Lung (tissue), 12 donors: ENCODE data around the gene NFE2L2. TPM values are rescaled to one million over a fixed set of nuclear protein-coding genes. Genes with fewer than 3 reads are reported as not detected.

ENCODE experiments used
- ATAC-seq: fragments of 200-7000 bp; cut with Tn5 transposase; one replicate; pipeline ENCODE4 v1.9.1; 2020; ENCODE audit warnings: moderate number of reproducible peaks; ENCODE audit not compliant: insufficient read depth, low FRiP score
- DNase-seq, 3 donors: peaks; one replicate each; pipeline ENCODE4 v3.0.0-alpha.2; 2013 to 2017
- H3K27ac ChIP-seq, 2 donors: one replicate each; pipeline ENCODE4 v1.5.1; 2013; ENCODE audit warnings: mild to moderate bottlenecking in 2 of 2, moderate library complexity in 2 of 2, control low read depth in 1 of 2, inconsistent platforms in 1 of 2, low read depth in 1 of 2, low read length in 1 of 2
- H3K27me3 ChIP-seq, 3 donors: one replicate each; pipeline ENCODE4 v1.5.1; 2013; ENCODE audit warnings: low read length in 2 of 3; ENCODE audit not compliant: control insufficient read depth in 3 of 3, insufficient read depth in 3 of 3
- H3K36me3 ChIP-seq, 4 donors: one replicate each; pipeline ENCODE4 v1.5.1; 2013; ENCODE audit warnings: low read length in 4 of 4, mild to moderate bottlenecking in 1 of 4, moderate library complexity in 1 of 4; ENCODE audit not compliant: control insufficient read depth in 4 of 4, insufficient read depth in 4 of 4
- H3K4me1 ChIP-seq, 5 donors: one replicate each; pipeline ENCODE4 v1.5.1; 2013; ENCODE audit warnings: low read length in 5 of 5, mild to moderate bottlenecking in 2 of 5, moderate library complexity in 1 of 5; ENCODE audit not compliant: control insufficient read depth in 5 of 5, insufficient read depth in 5 of 5
- H3K4me3 ChIP-seq: one replicate; pipeline ENCODE4 v1.5.1; 2013; ENCODE audit warnings: mild to moderate bottlenecking, control low read depth, moderate library complexity
- H3K9ac ChIP-seq, 2 donors: one replicate each; pipeline ENCODE4 v1.5.1; 2013; ENCODE audit warnings: low read length in 2 of 2, control low read depth in 1 of 2; ENCODE audit not compliant: insufficient read depth in 1 of 2
- H3K9me3 ChIP-seq, 4 donors: one replicate each; pipeline ENCODE4 v1.5.1; 2013; ENCODE audit warnings: low read length in 3 of 4, mild to moderate bottlenecking in 1 of 4, moderate library complexity in 1 of 4; ENCODE audit not compliant: control insufficient read depth in 4 of 4, insufficient read depth in 3 of 4
- WGBS, 2 donors: extraction: QIAGEN DNeasy Blood & Tissue Kit; methylation state at CpG; one replicate each; pipeline ENCODE4 v1.1.7; 2013; 5-methylcytosine and 5-hydroxymethylcytosine counted together
- polyA plus RNA-seq, 2 donors: library from polyadenylated mRNA; stranded (reverse); fragments of 200-250 nt; gene quantifications; one replicate each; pipeline ENCODE4 v1.2.1, GENCODE V29; 2013
- total RNA-seq, 2 donors: library from RNA; depleted of rRNA in 1 of 2; stranded (reverse); fragments of >200 nt in 1 of 2; gene quantifications; one replicate each; pipeline ENCODE4 v1.2.1, GENCODE V29; 2014 to 2021
- TF ChIP-seq, protein P1 (sequence below): IDR thresholded peaks from 2 replicates; pipeline ENCODE4 v1.5.1; 2012; ENCODE audit warnings: mild to moderate bottlenecking; ENCODE audit errors: control extremely low read depth, extremely low read depth
- donor health status: control.
- donor health status: control.
- donor health status: Bipolar disorder and iron deficiency.
- donor health status: healthy.
- donor health status: DM: yes; HTN: yes; CAD: no.

Gene NFE2L2
- total and polyA plus RNA-seq, 4 donors = 45.5 to 145 (median 80.6) TPM

DNA sequence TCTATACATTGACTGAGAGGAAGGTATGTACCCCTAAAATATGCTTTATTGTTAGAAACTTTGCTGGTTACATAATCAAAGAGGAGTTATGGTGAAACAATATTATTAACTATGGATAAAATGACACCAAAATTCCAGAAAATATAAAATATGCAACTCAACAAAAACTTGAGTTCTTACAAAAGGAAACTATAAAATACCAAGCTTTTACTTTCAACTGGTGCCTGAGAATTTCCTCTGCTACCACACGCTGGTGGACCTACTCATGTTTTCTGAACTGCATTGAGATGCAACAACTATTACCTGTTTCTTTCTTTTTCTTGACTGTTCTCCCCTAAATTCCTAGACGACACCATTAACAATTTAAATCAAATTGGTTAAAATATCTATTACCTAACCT is 8.2 kb upstream of the NFE2L2 start:
- no peak overlapping the region for H3K4me3 ChIP-seq
- no peaks in the 10 kb centered on the region for H3K9me3 ChIP-seq
- DNase-seq = no peak
- 87 to 94% methylated on average over 2 of the region's 2 CpGs for WGBS, 2 donors
- H3K27ac ChIP-seq = no peak overlapping the region
- no peaks in the 10 kb centered on the region for H3K27me3 ChIP-seq
- peaks cover 0 to 8% (median 0%) of the 10 kb centered on the region in 5 donors for H3K4me1 ChIP-seq
- TF ChIP-seq, protein P1, sequence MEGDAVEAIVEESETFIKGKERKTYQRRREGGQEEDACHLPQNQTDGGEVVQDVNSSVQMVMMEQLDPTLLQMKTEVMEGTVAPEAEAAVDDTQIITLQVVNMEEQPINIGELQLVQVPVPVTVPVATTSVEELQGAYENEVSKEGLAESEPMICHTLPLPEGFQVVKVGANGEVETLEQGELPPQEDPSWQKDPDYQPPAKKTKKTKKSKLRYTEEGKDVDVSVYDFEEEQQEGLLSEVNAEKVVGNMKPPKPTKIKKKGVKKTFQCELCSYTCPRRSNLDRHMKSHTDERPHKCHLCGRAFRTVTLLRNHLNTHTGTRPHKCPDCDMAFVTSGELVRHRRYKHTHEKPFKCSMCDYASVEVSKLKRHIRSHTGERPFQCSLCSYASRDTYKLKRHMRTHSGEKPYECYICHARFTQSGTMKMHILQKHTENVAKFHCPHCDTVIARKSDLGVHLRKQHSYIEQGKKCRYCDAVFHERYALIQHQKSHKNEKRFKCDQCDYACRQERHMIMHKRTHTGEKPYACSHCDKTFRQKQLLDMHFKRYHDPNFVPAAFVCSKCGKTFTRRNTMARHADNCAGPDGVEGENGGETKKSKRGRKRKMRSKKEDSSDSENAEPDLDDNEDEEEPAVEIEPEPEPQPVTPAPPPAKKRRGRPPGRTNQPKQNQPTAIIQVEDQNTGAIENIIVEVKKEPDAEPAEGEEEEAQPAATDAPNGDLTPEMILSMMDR = no peak
- H3K9ac ChIP-seq = no peak overlapping the region
- H3K36me3 ChIP-seq = no peaks in the 10 kb centered on the region
- ATAC-seq = no peak

- DNase-seq = no peak
- Histone ChIP-seq H3K27ac (no peak overlapping the region), H3K4me1 (peaks cover 0 to 8% (median 0%) of the 10 kb centered on the region in 5 donors), H3K9me3 (no peaks in the 10 kb centered on the region), H3K9ac (no peak overlapping the region), H3K27me3 (no peaks in the 10 kb centered on the region), H3K36me3 (no peaks in the 10 kb centered on the region), H3K4me3 (no peak overlapping the region)
- TF ChIP-seq, protein P1 = no peak
- 94 to 100% methylated on average over 1 of the region's 1 CpG for WGBS, 2 donors
- ATAC-seq = no peak
Observed at GRCh38 chr2:177271981-177272666, 7.6 kb upstream of the NFE2L2 start.

DNA sequence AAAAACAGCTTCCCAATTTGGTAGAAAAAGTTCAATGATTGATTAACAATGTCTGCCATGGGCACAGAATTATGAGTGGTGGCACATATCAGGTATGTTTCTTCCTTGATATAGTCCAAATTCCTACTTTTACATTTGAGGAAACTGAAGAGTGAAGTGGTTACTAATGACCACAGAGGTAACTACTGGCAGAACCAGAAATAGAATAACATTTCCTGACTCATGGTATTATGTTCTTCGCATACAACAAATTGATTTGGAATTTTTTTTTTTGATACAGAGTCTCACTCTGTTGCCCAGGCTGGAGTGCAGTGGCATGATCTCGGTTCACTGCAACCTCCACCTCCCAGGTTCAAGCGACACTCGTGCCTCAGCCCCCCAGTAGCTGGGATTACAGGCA is 6.0 kb upstream of the NFE2L2 start:
- no peaks in the 10 kb centered on the region for H3K9me3 ChIP-seq
- H3K9ac ChIP-seq = no peak overlapping the region
- H3K4me1 ChIP-seq = peaks cover 2 to 16% (median 9%) of the 10 kb centered on the region in 5 donors
- TF ChIP-seq, protein P1 = no peak
- no peak for ATAC-seq
- 81 to 89% methylated on average over 4 of the region's 4 CpGs for WGBS, 2 donors
- no peaks in the 10 kb centered on the region for H3K27me3 ChIP-seq
- no peak for DNase-seq
- no peak overlapping the region for H3K4me3 ChIP-seq
- no peaks in the 10 kb centered on the region for H3K36me3 ChIP-seq
- no peak overlapping the region for H3K27ac ChIP-seq

- TF ChIP-seq, protein P1 = no peak
- no peak for DNase-seq
- H3K4me1 ChIP-seq = peaks cover 2 to 13% (median 9%) of the 10 kb centered on the region in 5 donors
- H3K27ac ChIP-seq = no peak overlapping the region
- 97% methylated on average over 7 of the region's 7 CpGs for WGBS, 2 donors
- no peak for ATAC-seq
- H3K9me3 ChIP-seq = no peaks in the 10 kb centered on the region
- H3K4me3 ChIP-seq = no peak overlapping the region
- no peak overlapping the region for H3K9ac ChIP-seq
- no peaks in the 10 kb centered on the region for H3K27me3 ChIP-seq
- no peaks in the 10 kb centered on the region for H3K36me3 ChIP-seq
Observed at GRCh38 chr2:177268901-177269300, 4.4 kb upstream of the NFE2L2 start.
